ENCODE data around the gene METTL21A.
"Not testable (repeated sequence)": the region's sequence is repeated elsewhere in the genome, so short reads cannot be mapped to it uniquely, and the experiment has no call there.

METTL21A gene

GRCh38 chr2:207625014-207625907 lies at the start of gene METTL21A:
TSS of gene METTL21A (minus strand) at chr2:207625394. CDS start at chr2:207624375, 1,019 bp downstream.
- peak; percentile 98 for DNase-seq

- DNase-seq, result no peak
These were observed 49.6 kb upstream of the METTL21A start for GRCh38 chr2:207674826-207675225.

- DNase-seq, result no peak
These were observed 49.1 kb upstream of the METTL21A start for GRCh38 chr2:207674266-207674774.

GRCh38 chr2:207673431-207673830 lies 48.2 kb upstream of the METTL21A start:
- no peak for DNase-seq

- DNase-seq, result no peak
These were observed 45.7 kb upstream of the METTL21A start for GRCh38 chr2:207670887-207671286.

- DNase-seq, result no peak
These were observed 38.8 kb upstream of the METTL21A start for GRCh38 chr2:207663870-207664545.

- DNase-seq, result peak; percentile 26
These were observed 37.0 kb upstream of the METTL21A start for GRCh38 chr2:207662203-207662602.

- DNase-seq, result no peak
These were observed 35.8 kb upstream of the METTL21A start for GRCh38 chr2:207660994-207661393.

- no peak for DNase-seq
These were observed 33.0 kb upstream of the METTL21A start for GRCh38 chr2:207658156-207658555.

- DNase-seq, result no peak
These were observed 29.8 kb upstream of the METTL21A start for GRCh38 chr2:207655000-207655399.

- not testable (repeated sequence) for DNase-seq
These were observed 21.4 kb upstream of the METTL21A start for GRCh38 chr2:207646582-207646981.

GRCh38 chr2:207643892-207644291 lies 18.7 kb upstream of the METTL21A start:
- DNase-seq, result no peak

- DNase-seq, result no peak
These were observed 15.5 kb upstream of the METTL21A start for GRCh38 chr2:207640661-207641060.

- DNase-seq, result no peak
These were observed 15.0 kb upstream of the METTL21A start for GRCh38 chr2:207640160-207640559.

GRCh38 chr2:207639288-207639687 lies 14.1 kb upstream of the METTL21A start:
- not testable (repeated sequence) for DNase-seq

- DNase-seq, result peak; percentile 74
These were observed 10.4 kb upstream of the METTL21A start for GRCh38 chr2:207635468-207636200.

GRCh38 chr2:207633686-207634085 lies 8.5 kb upstream of the METTL21A start:
- DNase-seq, result no peak

GRCh38 chr2:207632575-207633493 lies 7.6 kb upstream of the METTL21A start:
- DNase-seq, result peak; percentile 85

- no peak for DNase-seq
These were observed 5.3 kb upstream of the METTL21A start for GRCh38 chr2:207630491-207630890.

- DNase-seq, result no peak
These were observed 4.4 kb upstream of the METTL21A start for GRCh38 chr2:207629553-207629952.

GRCh38 chr2:207624185-207625013 lies 795 bp downstream of the METTL21A start:
- peak; percentile 85 for DNase-seq
